Panc1 (cell line): ENCODE measurements around the gene PHACTR4. TPM values are rescaled to one million over a fixed set of nuclear protein-coding genes. Genes with fewer than 3 reads are reported as not detected.
"Not testable (repeated sequence)": the region's sequence is repeated elsewhere in the genome, so short reads cannot be mapped to it uniquely, and the experiment has no call there.

ENCODE experiments used
- ATAC-seq: fragments of 200-7000 bp; cut with Tn5 transposase; 2 replicates; pipeline ENCODE4 v1.9.1; 2020; ENCODE audit warnings: mild to moderate bottlenecking, moderate library complexity
- BruUV-seq: library from RNA; stranded (reverse); fragments of 400-500 nt; replicated peaks from 2 replicates; lab custom pipeline; 2021; lab: Mats Ljungman, UMichigan
- CTCF ChIA-PET: fragments of 300-600 bp; sonication (Branson Sonifier 250); formaldehyde crosslinking; loops from one replicate; lab custom pipeline; 2022; ENCODE audit warnings: antibody characterized with exemption; lab: Charles Lee
- POLR2A ChIA-PET: fragments of 300-600 bp; sonication (Branson Sonifier 250); formaldehyde crosslinking; loops from one replicate; lab custom pipeline; 2022; ENCODE audit warnings: antibody characterized with exemption; lab: Charles Lee
- DNase-seq: peaks from one replicate; pipeline ENCODE4 v3.0.0-alpha.2; 2010; ENCODE audit warnings: low read depth, low spot score
- H3K27ac ChIP-seq: 2 replicates; pipeline ENCODE4 v1.5.1; 2011; ENCODE audit warnings: mild to moderate bottlenecking, low read length, inconsistent platforms
- H3K27me3 ChIP-seq: fragments of 200-500 bp; sonication (Bioruptor generic); 2 replicates; pipeline ENCODE4 v1.6.0; 2014; ENCODE audit warnings: low read length, inconsistent platforms; ENCODE audit not compliant: control insufficient read depth, insufficient read depth
- H3K36me3 ChIP-seq: fragments of 200-500 bp; sonication (Bioruptor generic); 2 replicates; pipeline ENCODE4 v1.5.1; 2014; ENCODE audit warnings: inconsistent platforms, mild to moderate bottlenecking, low read length, moderate library complexity; ENCODE audit not compliant: control insufficient read depth, insufficient read depth
- H3K4me1 ChIP-seq: 2 replicates; pipeline ENCODE4 v1.5.1; 2011; ENCODE audit warnings: inconsistent platforms, mild to moderate bottlenecking, low read length, moderate library complexity; ENCODE audit not compliant: control insufficient read depth, insufficient read depth
- H3K4me3 ChIP-seq, 2 experiments: 2 replicates each; pipeline ENCODE4 v1.5.1; 2011 to 2012; ENCODE audit warnings: low read depth in 2 of 2, low read length in 2 of 2, mild to moderate bottlenecking in 2 of 2, inconsistent platforms in 1 of 2, moderate library complexity in 1 of 2
- H3K9me3 ChIP-seq: fragments of 200-500 bp; sonication (Bioruptor generic); 2 replicates; pipeline ENCODE4 v1.5.1; 2014; ENCODE audit warnings: low read depth, mild to moderate bottlenecking, inconsistent platforms, low read length, moderate library complexity; ENCODE audit not compliant: control insufficient read depth, insufficient read depth
- POLR2AphosphoS5 ChIP-seq: IDR thresholded peaks from 2 replicates; pipeline ENCODE4 v1.6.1; 2012; ENCODE audit warnings: mild to moderate bottlenecking, low read depth, low read length, moderate library complexity
- SIN3A ChIP-seq: IDR thresholded peaks from 2 replicates; pipeline ENCODE4 v1.6.1; 2012; ENCODE audit warnings: low read depth, mild to moderate bottlenecking, low read length, moderate library complexity, borderline replicate concordance; ENCODE audit not compliant: insufficient read depth
- TCF7L2 ChIP-seq: IDR thresholded peaks from 2 replicates; pipeline ENCODE4 v1.6.1; 2011; ENCODE audit warnings: mild to moderate bottlenecking, low read depth, low read length, inconsistent platforms
- in situ Hi-C: cut with HindIII; loops from 2 replicates; pipeline ENCODE4 v1.10.0; 2016; ENCODE audit warnings: low sequenced_read_pairs, low pct_unique_long_range_greater_than_20kb
- intact Hi-C: fragments of 100-400 bp; cut with micrococcal nuclease; formaldehyde crosslinking; loops from one replicate; pipeline ENCODE4 v1.10.0; 2022; ENCODE audit not compliant: unreplicated experiment
- total RNA-seq: library from RNA; stranded (reverse); gene quantifications from one replicate; pipeline ENCODE4 v1.2.1, GENCODE V29; 2021; ENCODE audit not compliant: unreplicated experiment
- TF ChIP-seq, protein P1 (sequence below), 2 experiments: IDR thresholded peaks; 2 replicates each; pipeline ENCODE4 v1.6.1; 2011 to 2012; ENCODE audit warnings: low read depth in 2 of 2, control low read depth in 1 of 2, low read length in 1 of 2, mild to moderate bottlenecking in 1 of 2, moderate library complexity in 1 of 2; ENCODE audit not compliant: insufficient read depth in 1 of 2
- TF ChIP-seq, protein P2 (sequence below): fragments of 450-650 bp; IDR thresholded peaks from 2 replicates; pipeline ENCODE4 v1.5.1; 2017; ENCODE audit warnings: mild to moderate bottlenecking

PHACTR4 gene
- total RNA-seq, 1 experiment from 2014 or later, result 63.4 TPM

DNA sequence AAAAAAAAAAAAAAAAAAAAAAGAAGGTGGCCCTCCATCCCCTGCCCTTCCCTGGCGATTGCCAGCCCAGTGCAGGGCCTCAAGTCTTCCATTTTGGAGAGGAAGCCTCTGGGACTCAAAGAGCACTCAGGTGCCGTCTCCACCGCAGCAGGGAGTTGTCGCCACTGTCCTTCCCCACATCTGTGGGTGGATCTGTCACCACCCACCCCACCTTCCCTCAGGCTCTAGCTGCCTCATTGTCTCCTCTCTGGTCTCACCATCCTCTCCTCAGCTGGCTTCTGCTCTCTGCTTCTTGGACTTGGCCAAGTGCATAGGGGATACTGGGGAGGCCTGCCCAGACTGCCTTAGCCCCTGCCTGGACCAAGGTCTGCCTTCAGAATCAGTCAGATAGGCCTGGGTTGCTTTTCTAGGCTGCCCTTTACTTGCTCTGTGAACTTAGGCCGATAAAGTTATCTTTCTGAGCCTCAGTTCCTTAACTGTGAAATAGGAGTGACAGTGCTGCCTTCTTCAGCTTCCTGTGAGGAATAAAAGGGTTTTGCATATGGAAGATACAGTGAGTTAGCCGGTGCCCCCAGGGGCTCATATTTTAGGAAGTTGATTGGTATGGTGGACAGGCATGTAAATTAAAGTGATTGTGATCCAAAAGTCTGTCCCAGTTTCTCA, 152.1 kb downstream of the PHACTR4 start:
- BruUV-seq, result no TSS peak
- in situ Hi-C loops, result no loop called here
- no peaks in the 10 kb centered on the region for H3K27me3 ChIP-seq
- ChIA-PET CTCF (no interaction called here), POLR2A (interaction anchor here (0.7 kb wide), 1 partner anchor 21 kb away, joined by 3 read pairs; no protein-coding TSS in a partner anchor)
- TF ChIP-seq, protein P1, sequence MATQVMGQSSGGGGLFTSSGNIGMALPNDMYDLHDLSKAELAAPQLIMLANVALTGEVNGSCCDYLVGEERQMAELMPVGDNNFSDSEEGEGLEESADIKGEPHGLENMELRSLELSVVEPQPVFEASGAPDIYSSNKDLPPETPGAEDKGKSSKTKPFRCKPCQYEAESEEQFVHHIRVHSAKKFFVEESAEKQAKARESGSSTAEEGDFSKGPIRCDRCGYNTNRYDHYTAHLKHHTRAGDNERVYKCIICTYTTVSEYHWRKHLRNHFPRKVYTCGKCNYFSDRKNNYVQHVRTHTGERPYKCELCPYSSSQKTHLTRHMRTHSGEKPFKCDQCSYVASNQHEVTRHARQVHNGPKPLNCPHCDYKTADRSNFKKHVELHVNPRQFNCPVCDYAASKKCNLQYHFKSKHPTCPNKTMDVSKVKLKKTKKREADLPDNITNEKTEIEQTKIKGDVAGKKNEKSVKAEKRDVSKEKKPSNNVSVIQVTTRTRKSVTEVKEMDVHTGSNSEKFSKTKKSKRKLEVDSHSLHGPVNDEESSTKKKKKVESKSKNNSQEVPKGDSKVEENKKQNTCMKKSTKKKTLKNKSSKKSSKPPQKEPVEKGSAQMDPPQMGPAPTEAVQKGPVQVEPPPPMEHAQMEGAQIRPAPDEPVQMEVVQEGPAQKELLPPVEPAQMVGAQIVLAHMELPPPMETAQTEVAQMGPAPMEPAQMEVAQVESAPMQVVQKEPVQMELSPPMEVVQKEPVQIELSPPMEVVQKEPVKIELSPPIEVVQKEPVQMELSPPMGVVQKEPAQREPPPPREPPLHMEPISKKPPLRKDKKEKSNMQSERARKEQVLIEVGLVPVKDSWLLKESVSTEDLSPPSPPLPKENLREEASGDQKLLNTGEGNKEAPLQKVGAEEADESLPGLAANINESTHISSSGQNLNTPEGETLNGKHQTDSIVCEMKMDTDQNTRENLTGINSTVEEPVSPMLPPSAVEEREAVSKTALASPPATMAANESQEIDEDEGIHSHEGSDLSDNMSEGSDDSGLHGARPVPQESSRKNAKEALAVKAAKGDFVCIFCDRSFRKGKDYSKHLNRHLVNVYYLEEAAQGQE (IDR thresholded peaks at IDR 0.05; ENCODE audit: insufficient read depth in 1 of 2, low read depth in 2 of 2, low read length in 1 of 2), result no peak
- TF ChIP-seq POLR2AphosphoS5 (no peak), SIN3A (no peak), TCF7L2 (no peak)
- TF ChIP-seq, protein P2, sequence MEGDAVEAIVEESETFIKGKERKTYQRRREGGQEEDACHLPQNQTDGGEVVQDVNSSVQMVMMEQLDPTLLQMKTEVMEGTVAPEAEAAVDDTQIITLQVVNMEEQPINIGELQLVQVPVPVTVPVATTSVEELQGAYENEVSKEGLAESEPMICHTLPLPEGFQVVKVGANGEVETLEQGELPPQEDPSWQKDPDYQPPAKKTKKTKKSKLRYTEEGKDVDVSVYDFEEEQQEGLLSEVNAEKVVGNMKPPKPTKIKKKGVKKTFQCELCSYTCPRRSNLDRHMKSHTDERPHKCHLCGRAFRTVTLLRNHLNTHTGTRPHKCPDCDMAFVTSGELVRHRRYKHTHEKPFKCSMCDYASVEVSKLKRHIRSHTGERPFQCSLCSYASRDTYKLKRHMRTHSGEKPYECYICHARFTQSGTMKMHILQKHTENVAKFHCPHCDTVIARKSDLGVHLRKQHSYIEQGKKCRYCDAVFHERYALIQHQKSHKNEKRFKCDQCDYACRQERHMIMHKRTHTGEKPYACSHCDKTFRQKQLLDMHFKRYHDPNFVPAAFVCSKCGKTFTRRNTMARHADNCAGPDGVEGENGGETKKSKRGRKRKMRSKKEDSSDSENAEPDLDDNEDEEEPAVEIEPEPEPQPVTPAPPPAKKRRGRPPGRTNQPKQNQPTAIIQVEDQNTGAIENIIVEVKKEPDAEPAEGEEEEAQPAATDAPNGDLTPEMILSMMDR, result no peak
- no peaks in the 10 kb centered on the region for H3K9me3 ChIP-seq
- H3K4me1 ChIP-seq, result peaks cover 11% of the 10 kb centered on the region
- no peak overlapping the region for H3K27ac ChIP-seq
- peaks cover 4% of the 10 kb centered on the region; the same call in 1 of the 2 replicates for H3K36me3 ChIP-seq
- no peak for DNase-seq
- ATAC-seq, result no peak
- intact Hi-C loops, result no loop called here
- H3K4me3 ChIP-seq, result no peak overlapping the region

DNA sequence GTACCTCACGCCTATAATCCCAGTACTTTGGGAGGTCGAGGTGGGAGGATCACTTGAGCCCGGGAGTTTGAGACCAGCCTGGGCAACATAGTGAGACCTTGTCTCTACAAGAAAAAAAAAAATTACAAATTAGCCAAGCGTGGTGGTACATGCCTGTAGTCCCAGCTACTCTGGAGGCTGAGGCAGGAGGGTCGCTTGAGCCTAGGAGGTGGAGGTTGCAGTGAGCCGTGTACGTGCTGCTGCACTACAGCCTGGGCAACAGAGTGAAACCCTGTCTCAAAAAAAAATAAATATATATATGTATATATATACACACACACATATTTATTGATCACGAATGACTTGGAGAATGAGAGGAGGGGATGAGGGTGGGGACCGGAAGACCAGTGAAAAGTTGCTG, 153.0 kb downstream of the PHACTR4 start:
- H3K4me1 ChIP-seq, result peaks cover 11% of the 10 kb centered on the region
- DNase-seq, H3K36me3 ChIP-seq, H3K4me3 ChIP-seq, in situ Hi-C loops, H3K27me3 ChIP-seq, CTCF ChIA-PET, intact Hi-C loops, ATAC-seq, BruUV-seq, H3K9me3 ChIP-seq, H3K27ac ChIP-seq: not testable (repeated sequence)
- POLR2A ChIA-PET, result interaction anchor here (0.7 kb wide), 1 partner anchor 20 kb away, joined by 3 read pairs; no protein-coding TSS in a partner anchor

DNA sequence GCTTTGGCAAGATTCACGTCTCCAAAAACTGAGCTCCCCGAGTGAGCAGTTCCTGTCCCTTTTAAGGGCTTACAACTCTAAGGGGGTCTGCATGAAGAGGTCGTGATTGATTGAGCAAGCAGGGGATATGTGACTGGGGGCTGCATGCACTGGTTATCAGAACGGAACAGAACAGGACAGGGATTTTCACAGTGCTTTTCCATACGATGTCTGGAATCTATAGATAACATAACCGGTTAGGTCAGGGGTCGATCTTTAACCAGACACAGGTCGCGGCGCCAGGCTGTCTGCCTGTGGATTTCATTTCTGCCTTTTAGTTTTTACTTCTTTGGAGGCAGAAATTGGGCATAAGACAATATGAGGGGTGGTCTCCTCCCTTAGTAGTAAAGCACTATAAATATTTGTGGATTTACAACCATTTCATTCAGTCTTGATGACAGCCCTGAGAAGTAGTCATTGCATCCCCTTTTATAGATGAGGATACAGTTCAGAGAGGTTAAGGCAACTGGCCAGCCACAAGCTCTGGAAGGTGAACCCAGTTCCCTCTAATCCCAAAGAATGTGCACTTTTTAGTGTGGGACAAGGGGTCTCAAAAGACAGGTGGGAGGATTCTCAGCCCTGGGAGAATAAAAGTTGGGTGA, 155.6 kb downstream of the PHACTR4 start:
- POLR2A ChIA-PET, H3K4me3 ChIP-seq, DNase-seq, H3K27me3 ChIP-seq, H3K4me1 ChIP-seq, ATAC-seq, in situ Hi-C loops, intact Hi-C loops, H3K36me3 ChIP-seq, CTCF ChIA-PET, BruUV-seq, H3K9me3 ChIP-seq, H3K27ac ChIP-seq: not testable (repeated sequence)
